Measurements from ENCODE around the gene PROK2.

Gene PROK2

GRCh38 chr3:71725271-71725991 is 59.5 kb downstream of the PROK2 start, which contains the start of gene EIF4E3:
Gene EIF4E3, minus strand, starts transcription at chr3:71725402. Its CDS starts 35 bp downstream, at chr3:71725367.
- H3K4me1 ChIP-seq (ENCODE audit: control insufficient read depth, insufficient read depth, low read length) = peaks cover 12% of the 10 kb centered on the region
- H3K36me3 ChIP-seq (ENCODE audit: control insufficient read depth, insufficient read depth, low read length) = no peaks in the 10 kb centered on the region
- peak within 1 kb of the TSS; percentile 67 for H3K9ac ChIP-seq (ENCODE audit: low read length)
- no peaks in the 10 kb centered on the region for H3K9me3 ChIP-seq (ENCODE audit: control insufficient read depth, low read length)
- no peaks in the 10 kb centered on the region for H3K27me3 ChIP-seq (ENCODE audit: control insufficient read depth, insufficient read depth, low read length)
- peak within 1 kb of the TSS; percentile 49 for H3K4me3 ChIP-seq (ENCODE audit: low read length)

DNA sequence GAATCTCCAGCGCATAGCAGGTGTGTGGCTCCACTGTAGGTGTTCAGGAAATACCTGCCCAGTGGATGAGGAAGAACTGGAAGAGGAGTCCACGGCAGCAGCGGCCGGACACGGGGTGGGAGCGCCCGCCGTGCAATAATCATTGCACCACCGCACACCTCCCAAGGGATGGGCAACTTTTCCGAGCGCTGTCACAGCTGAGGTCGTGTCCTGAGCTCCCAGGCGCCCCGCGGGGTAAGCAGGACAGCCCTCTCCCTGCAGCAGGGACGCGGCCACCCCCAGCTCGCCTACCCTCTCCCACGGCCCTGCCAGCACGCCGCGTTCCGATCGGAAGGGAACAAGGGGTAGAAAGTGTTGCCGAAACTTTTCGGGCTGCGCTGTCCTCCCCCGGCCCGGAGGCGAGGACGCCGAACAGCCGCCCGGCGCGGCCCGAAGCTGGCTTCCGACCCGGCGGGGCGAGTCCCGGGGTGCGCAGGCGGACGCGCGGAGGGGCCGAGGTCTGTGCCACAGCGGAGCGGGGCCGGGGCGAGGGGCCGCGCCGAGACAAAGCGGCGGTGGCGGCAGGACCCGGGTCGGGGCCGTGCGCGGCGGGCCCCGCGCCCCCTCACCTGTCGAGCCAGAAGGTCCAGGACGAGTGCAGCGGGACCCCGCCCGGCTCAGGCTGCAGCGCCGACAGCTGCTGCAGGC is 60.2 kb downstream of the PROK2 start:
- peak overlapping the region; percentile 67 for H3K9ac ChIP-seq (ENCODE audit: low read length)
- no peaks in the 10 kb centered on the region for H3K27me3 ChIP-seq (ENCODE audit: control insufficient read depth, insufficient read depth, low read length)
- H3K4me3 ChIP-seq (ENCODE audit: low read length) = peak overlapping the region; percentile 49
- H3K4me1 ChIP-seq (ENCODE audit: control insufficient read depth, insufficient read depth, low read length) = peaks cover 7% of the 10 kb centered on the region
- no peaks in the 10 kb centered on the region for H3K9me3 ChIP-seq (ENCODE audit: control insufficient read depth, low read length)
- H3K36me3 ChIP-seq (ENCODE audit: control insufficient read depth, insufficient read depth, low read length) = no peaks in the 10 kb centered on the region

DNA sequence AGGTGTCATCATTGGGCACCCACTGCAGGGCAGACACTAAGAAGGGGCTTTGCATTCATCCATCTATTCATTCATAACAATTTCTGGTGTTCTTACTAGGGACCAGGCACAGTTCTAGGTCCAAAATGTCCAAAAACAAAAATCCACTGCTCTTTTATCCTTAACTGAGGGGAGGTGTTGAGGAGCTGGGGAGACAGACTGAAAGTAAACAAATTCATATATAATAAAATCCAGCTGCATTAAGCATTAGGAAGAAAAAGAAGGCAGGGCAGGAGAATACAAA is 60.8 kb downstream of the PROK2 start:
- peak overlapping the region; percentile 49 for H3K4me3 ChIP-seq (ENCODE audit: low read length)
- peaks cover 7% of the 10 kb centered on the region for H3K4me1 ChIP-seq (ENCODE audit: control insufficient read depth, insufficient read depth, low read length)
- H3K36me3 ChIP-seq (ENCODE audit: control insufficient read depth, insufficient read depth, low read length) = no peaks in the 10 kb centered on the region
- H3K27me3 ChIP-seq (ENCODE audit: control insufficient read depth, insufficient read depth, low read length) = no peaks in the 10 kb centered on the region
- H3K9ac ChIP-seq (ENCODE audit: low read length) = peak overlapping the region; percentile 67
- H3K9me3 ChIP-seq (ENCODE audit: control insufficient read depth, low read length) = no peaks in the 10 kb centered on the region

- Histone ChIP-seq H3K4me1 (ENCODE audit: control insufficient read depth, insufficient read depth, low read length) (peaks cover 7% of the 10 kb centered on the region), H3K27me3 (ENCODE audit: control insufficient read depth, insufficient read depth, low read length) (no peaks in the 10 kb centered on the region), H3K4me3 (ENCODE audit: low read length) (no peak overlapping the region), H3K9me3 (ENCODE audit: control insufficient read depth, low read length) (no peaks in the 10 kb centered on the region), H3K9ac (ENCODE audit: low read length) (peak overlapping the region; percentile 67), H3K36me3 (ENCODE audit: control insufficient read depth, insufficient read depth, low read length) (no peaks in the 10 kb centered on the region)
Measured at GRCh38 chr3:71723452-71724170, 61.3 kb downstream of the PROK2 start.

DNA sequence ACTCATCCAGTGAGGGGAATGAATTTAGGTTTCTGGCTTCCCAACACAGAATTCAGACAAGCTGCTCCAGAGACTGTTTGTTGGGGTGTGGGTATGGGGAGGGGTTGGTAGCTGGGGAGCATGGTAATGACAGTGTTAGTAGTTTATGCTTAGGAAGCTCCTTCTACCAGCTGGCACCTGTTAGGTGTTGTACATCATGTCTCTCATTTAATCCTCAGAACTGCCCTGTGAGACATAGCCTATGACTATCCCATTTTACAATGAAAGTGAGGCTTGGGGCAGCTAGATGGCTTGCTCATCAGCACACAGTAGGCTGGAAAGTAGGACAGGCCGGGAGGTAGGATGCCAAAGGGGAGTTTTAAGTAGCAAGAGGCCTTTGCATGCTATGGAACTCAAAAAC is 62.3 kb downstream of the PROK2 start:
- H3K4me3 ChIP-seq (ENCODE audit: low read length) = no peak overlapping the region
- H3K9me3 ChIP-seq (ENCODE audit: control insufficient read depth, low read length) = no peaks in the 10 kb centered on the region
- H3K4me1 ChIP-seq (ENCODE audit: control insufficient read depth, insufficient read depth, low read length) = peaks cover 7% of the 10 kb centered on the region
- H3K27me3 ChIP-seq (ENCODE audit: control insufficient read depth, insufficient read depth, low read length) = no peaks in the 10 kb centered on the region
- no peaks in the 10 kb centered on the region for H3K36me3 ChIP-seq (ENCODE audit: control insufficient read depth, insufficient read depth, low read length)
- H3K9ac ChIP-seq (ENCODE audit: low read length) = no peak overlapping the region

Data from mucosa of stomach (tissue), 1 donor.